K562 (cell line): ENCODE data around the gene CRHR2. TPM values are rescaled to one million over a fixed set of nuclear protein-coding genes. Genes with fewer than 3 reads are reported as not detected.

Experiments used
- ATAC-seq: fragments of 200-7000 bp; cut with Tn5 transposase; 3 replicates; pipeline ENCODE4 v1.9.1; 2020; ENCODE audit warnings: moderate library complexity
- BruUV-seq: library from RNA; stranded (reverse); fragments of 400-500 nt; replicated peaks from 2 replicates; lab custom pipeline; 2021; lab: Mats Ljungman, UMichigan
- CTCF ChIA-PET: fragments of 300-600 bp; formaldehyde crosslinking; extraction: SDS; loops from one replicate; lab custom pipeline; 2021; ENCODE audit warnings: low intra/inter-chr PET ratio; lab: Yijun Ruan, JAX
- POLR2A ChIA-PET: fragments of 300-600, 350-650 bp; sonication (Branson Sonifier 250); formaldehyde crosslinking; extraction: SDS; loops from one replicate; lab custom pipeline; 2021; ENCODE audit warnings: antibody characterized with exemption, inconsistent platforms; lab: Yijun Ruan, JAX
- DNase-seq, 4 experiments: peaks; one replicate each; pipeline versions ENCODE4 v3.0.0 to v3.0.0-alpha.2; 2011 to 2018; ENCODE audit warnings: low spot score in 3 of 4, mixed read lengths in 3 of 4; ENCODE audit errors: extremely low read depth in 1 of 4
- FAIRE-seq: peaks from 2 replicates; lab custom pipeline; 2011; peaks lifted over from hg19 to GRCh38; lab: Jason Lieb, UNC
- H2AFZ ChIP-seq: 2 replicates; pipeline ENCODE4 v1.6.0; 2011; ENCODE audit warnings: low read depth, low read length, control low read depth, inconsistent platforms
- H3K27ac ChIP-seq: fragments of 200-600 bp; 3 replicates; pipeline ENCODE4 v1.8.0; 2011; ENCODE audit warnings: low read depth, mild to moderate bottlenecking, control low read depth, inconsistent platforms, low read length, moderate library complexity, mixed read lengths; ENCODE audit errors: extremely low read depth
- H3K27me3 ChIP-seq, 2 experiments: fragments of 300-600 bp in 1 of 2; 2 replicates in 1 of 2; 3 replicates in 1 of 2; pipeline versions ENCODE4 v1.6.0 to v1.8.0; 2011; ENCODE audit warnings: inconsistent platforms in 2 of 2, low read length in 2 of 2, mild to moderate bottlenecking in 1 of 2, mixed read lengths in 1 of 2, moderate library complexity in 1 of 2; ENCODE audit not compliant: control insufficient read depth in 2 of 2, insufficient read depth in 2 of 2
- H3K36me3 ChIP-seq: fragments of 300-600 bp; 3 replicates; pipeline ENCODE4 v1.8.0; 2011; ENCODE audit warnings: mild to moderate bottlenecking, low read length, inconsistent platforms; ENCODE audit not compliant: control insufficient read depth, insufficient read depth
- H3K4me1 ChIP-seq, 2 experiments: fragments of 200-600 bp in 1 of 2; replicated peaks in 1 of 2; 2 replicates in 1 of 2; 3 replicates in 1 of 2; pipeline versions ENCODE4 v1.5.1 to v1.8.0; 2011; ENCODE audit warnings: inconsistent platforms in 2 of 2, low read length in 2 of 2, mild to moderate bottlenecking in 1 of 2, mixed read lengths in 1 of 2, moderate library complexity in 1 of 2; ENCODE audit not compliant: control insufficient read depth in 2 of 2, insufficient read depth in 2 of 2
- H3K4me2 ChIP-seq: 2 replicates; pipeline ENCODE4 v1.6.1; 2011; ENCODE audit warnings: low read length, control low read depth, inconsistent platforms, mixed read lengths; ENCODE audit not compliant: insufficient read depth
- H3K4me3 ChIP-seq: fragments of 200-600 bp; sonication (generic), shearing (Covaris generic); 2 replicates; pipeline ENCODE4 v1.5.1; 2016; ENCODE audit warnings: control low read depth, inconsistent platforms
- H3K79me2 ChIP-seq: fragments of 200-600 bp; 3 replicates; pipeline ENCODE4 v1.8.0; 2011; ENCODE audit warnings: low read length, inconsistent platforms; ENCODE audit not compliant: control insufficient read depth, insufficient read depth
- H3K9ac ChIP-seq, 2 experiments: 2 replicates each; pipeline versions ENCODE4 v1.6.0 to v1.6.1; 2011; ENCODE audit warnings: low read depth in 2 of 2, low read length in 2 of 2, control low read depth in 1 of 2, inconsistent platforms in 1 of 2, mild to moderate bottlenecking in 1 of 2, mixed read lengths in 1 of 2; ENCODE audit not compliant: insufficient read depth in 1 of 2
- H3K9me1 ChIP-seq: one replicate; pipeline ENCODE4 v1.6.0; 2011; ENCODE audit warnings: inconsistent platforms, mild to moderate bottlenecking, low read length, moderate library complexity; ENCODE audit not compliant: control insufficient read depth, insufficient read depth
- H3K9me3 ChIP-seq: replicated peaks from 2 replicates; pipeline ENCODE4 v1.5.1; 2011; ENCODE audit warnings: low read depth, low read length, inconsistent platforms; ENCODE audit not compliant: control insufficient read depth, insufficient read depth
- H4K20me1 ChIP-seq: replicated peaks from 2 replicates; pipeline ENCODE4 v1.6.1; 2011; ENCODE audit warnings: low read length, inconsistent platforms, mixed read lengths; ENCODE audit not compliant: control insufficient read depth, insufficient read depth
- E2F3 ChIP-seq: fragments of 250-450 bp; sonication (Bioruptor Pico); IDR thresholded peaks from 2 replicates; pipeline ENCODE4 v1.4.0; 2020; ENCODE audit warnings: mild to moderate bottlenecking
- EWSR1 ChIP-seq: fragments of 450-650 bp; IDR thresholded peaks from 2 replicates; pipeline ENCODE4 v1.6.1; 2018; ENCODE audit warnings: borderline replicate concordance, mild to moderate bottlenecking, low read depth, moderate library complexity; ENCODE audit not compliant: partially characterized antibody
- HDAC6 ChIP-seq: IDR thresholded peaks from 2 replicates; pipeline ENCODE4 v1.6.1; 2012; ENCODE audit warnings: low read depth, mild to moderate bottlenecking, control low read depth, inconsistent platforms, low read length, moderate library complexity
- KLF13 ChIP-seq: fragments of 450-650 bp; IDR thresholded peaks from 2 replicates; pipeline ENCODE4 v1.6.1; 2016; ENCODE audit warnings: missing genetic modification characterization, low read depth, mild to moderate bottlenecking, missing compliant biosample characterization, moderate library complexity, borderline replicate concordance
- NCOA6 ChIP-seq: fragments of 450-650 bp; IDR thresholded peaks from 2 replicates; pipeline ENCODE4 v1.6.1; 2017; ENCODE audit warnings: mild to moderate bottlenecking
- PYGO2 ChIP-seq: fragments of 450-650 bp; IDR thresholded peaks from 2 replicates; pipeline ENCODE4 v1.6.1; 2016; ENCODE audit warnings: mild to moderate bottlenecking, missing genetic modification characterization, moderate library complexity, missing compliant biosample characterization
- SAFB ChIP-seq: fragments of 200-400 bp; formaldehyde crosslinking; IDR thresholded peaks from 2 replicates; pipeline ENCODE4 v1.6.1; 2017; ENCODE audit warnings: low read depth, low read length, borderline replicate concordance
- ZNF121 ChIP-seq: sonication (generic); formaldehyde crosslinking; conservative IDR thresholded peaks from 2 replicates; pipeline ENCODE4 v1.8.0; 2022; ENCODE audit warnings: missing genetic modification reagents
- WGBS: fragments of 100-300 bp; shearing (Covaris generic); methylation state at CpG from one replicate; pipeline ENCODE4 v1.1.6; 2016; ENCODE audit warnings: low coverage, mixed read lengths; ENCODE audit not compliant: insufficient coverage; ENCODE audit errors: missing lambda C conversion rate; 5-methylcytosine and 5-hydroxymethylcytosine counted together
- in situ Hi-C: fragments of 300-500 bp; cut with MboI; formaldehyde crosslinking; loops from 4 replicates; pipeline ENCODE4 v1.15.0; 2018; ENCODE audit warnings: inconsistent platforms, mixed read lengths
- intact Hi-C: fragments of 100-400 bp; cut with micrococcal nuclease; formaldehyde crosslinking; loops from 2 replicates; pipeline ENCODE4 v1.14.2; 2022
- polyA plus RNA-seq, 8 experiments: library from polyadenylated mRNA; depleted of rRNA in 4 of 8; stranded (reverse) in 5 of 8; unstranded in 3 of 8; fragments of >200 nt; fragmentation: Nextera tagmentation in 2 of 8; fragmentation: Illumina TruSeq in 1 of 8; extraction: Ambion mirVana in 2 of 8; extraction: Trizol in 1 of 8; gene quantifications; 2 replicates each; pipeline versions ENCODE4 v1.2.1 to v1.2.3, GENCODE V29; 2011 to 2014; ENCODE audit warnings: inconsistent platforms in 1 of 8, missing spikeins in 1 of 8
- total RNA-seq, 7 experiments: library from RNA; depleted of rRNA in 6 of 7; stranded (reverse); fragments of >200 nt in 6 of 7; fragmentation: Illumina TruSeq in 2 of 7; extraction: Trizol in 2 of 7; gene quantifications; 2 replicates each; pipeline versions ENCODE4 v1.2.1 to v1.2.3, GENCODE V29; 2011 to 2021; ENCODE audit warnings: low replicate concordance in 1 of 7
- TF ChIP-seq, protein P1 (sequence below): fragments of 450-650 bp; formaldehyde crosslinking; IDR thresholded peaks from 2 replicates; pipeline ENCODE4 v1.4.0; 2022; ENCODE audit warnings: missing genetic modification characterization

CRHR2 gene
- total and polyA plus RNA-seq, 9 of the 15 experiments (the other 6 are each of a cell fraction or from before 2014, with no cell fraction given) = not detected

DNA sequence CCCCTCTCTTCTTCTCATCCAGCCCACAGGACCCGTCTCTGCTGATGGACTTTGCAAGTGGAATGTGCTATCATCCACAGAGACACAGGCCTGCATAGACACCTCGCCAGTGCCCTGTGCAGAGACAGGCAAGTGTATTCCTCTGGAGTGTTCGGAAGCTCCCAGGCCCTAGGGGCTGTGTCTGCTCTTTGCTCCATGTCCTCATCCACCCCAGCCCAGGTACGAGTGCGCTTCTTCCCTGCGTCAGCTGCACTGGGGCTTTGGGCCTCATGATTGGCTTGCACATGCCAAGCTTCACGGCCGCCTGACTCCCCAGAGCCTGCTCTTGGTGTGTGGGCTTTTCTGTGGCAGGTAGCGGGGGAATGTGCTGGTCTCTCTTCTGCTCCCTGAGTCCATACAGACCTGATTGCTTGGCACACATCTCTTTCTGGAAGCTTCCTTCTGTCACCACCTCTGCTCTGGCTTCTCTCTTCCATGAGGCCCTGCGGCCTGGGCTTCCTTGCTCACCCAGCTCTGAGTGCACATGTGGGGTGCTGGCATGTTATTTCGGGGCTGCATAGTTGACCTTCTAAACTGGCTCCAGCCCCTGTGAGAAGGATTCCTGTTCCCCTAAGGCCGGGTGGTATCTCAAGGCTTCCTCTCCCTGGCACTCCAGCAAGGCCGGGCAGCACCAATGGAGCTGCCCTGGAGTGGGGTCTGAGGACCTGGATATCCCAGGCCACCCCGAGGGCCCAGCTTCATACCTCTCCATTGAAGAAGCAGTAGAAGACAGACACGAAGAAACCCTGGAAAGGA lies 27.8 kb downstream of the CRHR2 start:
- 3% methylated on average over 15 of the region's 15 CpGs for WGBS
- Histone ChIP-seq H3K4me3 (no peak overlapping the region), H3K9ac (no peak overlapping the region), H3K27me3 (peaks cover 0 to 43% of the 10 kb centered on the region in 2 experiments; a peak in 3 of 5 replicates), H3K27ac (no peak overlapping the region), H4K20me1 (peaks cover 6% of the 10 kb centered on the region; the same call in 1 of the 2 replicates), H3K36me3 (no peaks in the 10 kb centered on the region), H3K9me3 (no peaks in the 10 kb centered on the region), H3K79me2 (no peaks in the 10 kb centered on the region), H3K9me1 (no peaks in the 10 kb centered on the region), H3K4me1 (peaks cover 0 to 3% of the 10 kb centered on the region in 2 experiments; a peak in 1 of 5 replicates)
- ATAC-seq (no peak), FAIRE-seq (no peak), DNase-seq (no peak)
- intact Hi-C loops = no loop called here
- POLR2A ChIA-PET = interaction anchor here (0.5 to 2.8 kb wide), 6 partner anchors 8 to 313 kb away, joined by 3 to 15 read pairs (median 4); no protein-coding TSS in a partner anchor
- BruUV-seq = no TSS peak
- in situ Hi-C loops = no loop called here
- TF ChIP-seq PYGO2 (no peak), E2F3 (no peak), HDAC6 (no peak), EWSR1 (no peak), ZNF121 (no peak), SAFB (no peak), NCOA6 (no peak), KLF13 (tag) (no peak)
- TF ChIP-seq, protein P1, sequence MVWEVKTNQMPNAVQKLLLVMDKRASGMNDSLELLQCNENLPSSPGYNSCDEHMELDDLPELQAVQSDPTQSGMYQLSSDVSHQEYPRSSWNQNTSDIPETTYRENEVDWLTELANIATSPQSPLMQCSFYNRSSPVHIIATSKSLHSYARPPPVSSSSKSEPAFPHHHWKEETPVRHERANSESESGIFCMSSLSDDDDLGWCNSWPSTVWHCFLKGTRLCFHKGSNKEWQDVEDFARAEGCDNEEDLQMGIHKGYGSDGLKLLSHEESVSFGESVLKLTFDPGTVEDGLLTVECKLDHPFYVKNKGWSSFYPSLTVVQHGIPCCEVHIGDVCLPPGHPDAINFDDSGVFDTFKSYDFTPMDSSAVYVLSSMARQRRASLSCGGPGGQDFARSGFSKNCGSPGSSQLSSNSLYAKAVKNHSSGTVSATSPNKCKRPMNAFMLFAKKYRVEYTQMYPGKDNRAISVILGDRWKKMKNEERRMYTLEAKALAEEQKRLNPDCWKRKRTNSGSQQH = no peak
- TF ChIP-seq, all 486 proteins: peak for 0
- H3K4me2 ChIP-seq = no peak overlapping the region
- H2AFZ ChIP-seq = no peak overlapping the region
- CTCF ChIA-PET = no interaction called here
